ENCODE results near the gene TRIM52. TPM values are rescaled to one million over a fixed set of nuclear protein-coding genes. Genes with fewer than 3 reads are reported as not detected.

The TRIM52 gene
- polyA plus RNA-seq, 1 experiment: 8.7 TPM

GRCh38 chr5:181234455-181235306 lies 26.3 kb downstream of the TRIM52 start:
- DNase-seq (ENCODE audit: low read depth, low spot score): no peak
- H3K9me3 ChIP-seq (ENCODE audit: control insufficient read depth, insufficient read depth, low read length): no peaks in the 10 kb centered on the region
- no peak for TF ChIP-seq CTCF (IDR thresholded peaks at IDR 0.05; ENCODE audit: low read depth, low read length)
- ChIA-PET CTCF (no interaction called here), POLR2A (interaction anchor here (1.2 to 2.8 kb wide), 3 partner anchors 9 to 27 kb away, joined by 3 to 15 read pairs (median 7); partner anchors contain the start of genes RACK1 and TRIM41)
- H3K27me3 ChIP-seq (ENCODE audit: control insufficient read depth, insufficient read depth, low read length): no peaks in the 10 kb centered on the region
- no peak overlapping the region for H3K4me3 ChIP-seq (ENCODE audit: low read depth, low read length)
- peak overlapping the region; percentile 47 for H3K27ac ChIP-seq (ENCODE audit: low read depth, low read length)

GRCh38 chr5:181233801-181234454 lies 27.0 kb downstream of the TRIM52 start:
- POLR2A ChIA-PET: interaction anchor here (2.8 kb wide), 1 partner anchor 10 kb away, joined by 15 read pairs; the partner anchor contains the start of gene TRIM41
- Histone ChIP-seq H3K27me3 (ENCODE audit: control insufficient read depth, insufficient read depth, low read length) (no peaks in the 10 kb centered on the region), H3K9me3 (ENCODE audit: control insufficient read depth, insufficient read depth, low read length) (no peaks in the 10 kb centered on the region), H3K4me3 (ENCODE audit: low read depth, low read length) (no peak overlapping the region), H3K27ac (ENCODE audit: low read depth, low read length) (no peak overlapping the region)
- CTCF ChIA-PET: no interaction called here
- no peak for TF ChIP-seq CTCF (IDR thresholded peaks at IDR 0.05; ENCODE audit: low read depth, low read length)
- DNase-seq (ENCODE audit: low read depth, low spot score): no peak

- CTCF ChIA-PET: no interaction called here
These were observed 27.7 kb downstream of the TRIM52 start for GRCh38 chr5:181233088-181233800.

GRCh38 chr5:181232593-181232992 lies 28.4 kb downstream of the TRIM52 start:
- ChIA-PET POLR2A (interaction anchor here (0.6 to 0.8 kb wide), 2 partner anchors 9 to 44 kb away, joined by 4 to 6 read pairs; partner anchors contain the start of gene TRIM41), CTCF (no interaction called here)
- H3K9me3 ChIP-seq (ENCODE audit: control insufficient read depth, insufficient read depth, low read length): no peaks in the 10 kb centered on the region
- no peak overlapping the region for H3K27ac ChIP-seq (ENCODE audit: low read depth, low read length)
- H3K27me3 ChIP-seq (ENCODE audit: control insufficient read depth, insufficient read depth, low read length): no peaks in the 10 kb centered on the region
- H3K4me3 ChIP-seq (ENCODE audit: low read depth, low read length): no peak overlapping the region
- DNase-seq (ENCODE audit: low read depth, low spot score): no peak
- no peak for TF ChIP-seq CTCF (IDR thresholded peaks at IDR 0.05; ENCODE audit: low read depth, low read length)

More at GRCh38 chr5:181233088-181233800, 27.7 kb downstream of the TRIM52 start:
- no peaks in the 10 kb centered on the region for H3K9me3 ChIP-seq (ENCODE audit: control insufficient read depth, insufficient read depth, low read length)
- no peaks in the 10 kb centered on the region for H3K27me3 ChIP-seq (ENCODE audit: control insufficient read depth, insufficient read depth, low read length)
- no peak overlapping the region for H3K27ac ChIP-seq (ENCODE audit: low read depth, low read length)
- POLR2A ChIA-PET: interaction anchor here (0.6 to 2.8 kb wide), 2 partner anchors 9 to 45 kb away, joined by 6 to 15 read pairs; partner anchors contain the start of gene TRIM41
- no peak for TF ChIP-seq CTCF (IDR thresholded peaks at IDR 0.05; ENCODE audit: low read depth, low read length)
- H3K4me3 ChIP-seq (ENCODE audit: low read depth, low read length): no peak overlapping the region
- DNase-seq (ENCODE audit: low read depth, low spot score): no peak
